ENCODE results near the gene TNFRSF18.

TNFRSF18 gene

DNA sequence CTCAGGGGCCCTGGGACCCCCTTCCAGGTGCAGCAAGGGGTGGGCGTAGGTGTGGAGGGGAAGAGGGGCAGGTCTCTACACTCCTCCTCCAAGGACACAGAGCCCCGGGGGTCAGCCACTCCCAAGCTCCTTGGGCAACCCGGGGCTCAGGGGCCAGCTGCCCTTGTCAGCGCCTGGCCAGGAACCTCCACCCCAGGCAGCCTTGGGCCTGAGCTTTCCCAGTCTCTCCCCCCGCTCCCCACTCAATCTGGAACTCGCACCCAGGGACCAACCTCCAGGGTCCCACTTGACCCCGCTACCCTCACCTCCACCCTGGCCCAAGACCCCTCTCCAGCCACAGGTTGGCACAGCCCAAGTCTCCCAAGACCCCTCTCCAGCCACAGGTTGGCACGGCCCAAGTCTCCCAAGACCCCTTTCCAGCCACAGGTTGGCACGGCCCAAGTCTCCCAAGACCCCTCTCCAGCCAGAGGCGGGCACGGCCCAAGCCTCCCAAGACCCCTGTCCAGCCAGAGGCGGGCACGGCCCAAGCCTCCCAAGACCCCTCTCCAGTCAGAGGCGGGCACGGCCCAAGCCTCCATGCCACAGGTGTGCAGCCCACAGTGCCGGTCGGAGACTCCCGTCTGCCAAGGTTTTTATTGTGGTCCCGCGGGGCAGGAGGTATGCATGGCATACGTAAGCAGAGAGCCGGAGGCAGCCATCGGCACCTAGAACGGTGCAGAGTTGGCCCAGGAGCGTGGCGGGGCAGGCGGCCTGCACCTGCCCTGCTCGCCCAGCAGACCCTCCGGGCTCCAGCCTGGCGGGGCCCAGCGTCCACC lies 4.5 kb upstream of the TNFRSF18 start:
- DNase-seq, result peak; percentile 24

DNA sequence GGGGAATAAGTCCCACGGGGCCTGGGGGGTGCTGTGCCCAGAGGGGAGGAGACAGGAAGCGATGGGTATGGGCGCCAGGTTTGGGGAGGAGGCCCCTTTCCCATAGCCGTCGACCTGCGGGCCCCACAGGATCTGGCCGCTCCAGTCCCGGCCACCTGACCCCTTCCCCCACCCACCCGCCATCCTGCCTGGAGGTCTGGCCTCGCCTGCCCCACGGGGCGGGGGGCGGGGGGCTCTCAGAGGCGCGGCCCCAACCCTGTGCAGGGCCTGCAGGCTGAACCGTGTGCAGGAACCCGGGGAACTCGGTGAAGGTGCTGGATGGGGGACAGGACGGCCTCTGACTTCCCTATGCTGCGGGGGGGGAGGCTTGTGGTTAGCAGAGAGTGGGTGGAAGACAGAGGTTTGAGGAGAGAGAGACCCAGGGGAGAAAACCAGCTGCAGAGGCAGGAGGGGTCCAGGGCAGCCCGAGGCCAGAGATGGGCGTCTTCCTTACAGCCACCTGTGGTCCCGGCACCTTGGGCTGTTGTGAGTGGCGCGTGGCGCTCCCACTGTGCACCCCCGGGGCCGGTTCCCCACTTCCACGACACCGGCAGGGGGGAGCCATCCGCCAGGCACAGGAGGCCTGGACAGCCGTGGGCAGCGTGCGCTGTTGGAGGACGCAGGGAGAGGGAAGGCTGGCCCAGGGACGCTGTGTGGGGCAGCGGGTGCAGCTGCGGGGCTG lies 2.5 kb upstream of the TNFRSF18 start:
- peak; percentile 49 for DNase-seq

DNA sequence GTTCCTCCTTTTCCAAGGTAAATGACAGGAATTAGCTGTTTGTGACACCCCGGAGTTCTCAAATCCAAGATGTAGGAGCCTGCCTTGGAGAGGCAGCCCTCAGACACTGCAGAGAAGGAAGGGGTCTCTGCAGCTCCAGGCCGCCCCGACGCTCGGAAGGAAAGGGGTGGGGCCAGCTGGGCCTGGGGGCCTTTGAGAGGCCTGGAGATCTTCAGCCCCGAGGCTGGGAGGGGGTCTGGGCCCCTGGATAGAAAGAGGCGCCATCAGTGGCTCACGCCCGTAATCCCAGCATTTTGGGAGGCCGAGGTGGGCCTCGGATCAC lies 1.1 kb upstream of the TNFRSF18 start:
- peak; percentile 26 for DNase-seq

DNA sequence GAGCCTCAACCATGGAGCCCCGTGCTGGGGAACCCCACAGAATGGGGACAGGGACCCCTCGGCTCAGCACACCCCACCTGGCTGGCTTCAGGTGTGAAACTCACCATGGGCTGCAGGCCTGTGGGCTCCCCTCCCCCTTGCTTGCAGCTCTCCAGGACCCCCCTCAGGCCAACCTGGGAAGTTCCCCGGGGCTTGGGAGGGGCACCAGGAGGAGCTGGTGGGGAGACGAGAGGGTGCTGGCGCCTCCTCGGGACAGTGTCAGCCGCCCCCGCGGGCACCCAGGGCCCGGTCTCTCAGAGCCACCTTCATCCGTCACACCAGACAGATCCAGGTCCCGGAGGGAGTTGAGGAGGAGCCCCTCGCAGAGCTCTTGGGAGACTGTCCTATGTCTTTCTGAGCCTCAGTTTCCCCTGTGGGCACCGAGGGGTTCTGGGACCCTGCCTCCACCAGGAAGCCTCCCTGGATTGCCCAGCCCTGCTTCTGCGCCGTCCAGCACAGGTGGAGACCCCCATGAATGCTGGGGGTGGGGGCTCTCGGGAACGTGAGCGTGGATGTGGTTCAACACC lies 657 bp upstream of the TNFRSF18 start:
- DNase-seq, result peak; percentile 23

DNA sequence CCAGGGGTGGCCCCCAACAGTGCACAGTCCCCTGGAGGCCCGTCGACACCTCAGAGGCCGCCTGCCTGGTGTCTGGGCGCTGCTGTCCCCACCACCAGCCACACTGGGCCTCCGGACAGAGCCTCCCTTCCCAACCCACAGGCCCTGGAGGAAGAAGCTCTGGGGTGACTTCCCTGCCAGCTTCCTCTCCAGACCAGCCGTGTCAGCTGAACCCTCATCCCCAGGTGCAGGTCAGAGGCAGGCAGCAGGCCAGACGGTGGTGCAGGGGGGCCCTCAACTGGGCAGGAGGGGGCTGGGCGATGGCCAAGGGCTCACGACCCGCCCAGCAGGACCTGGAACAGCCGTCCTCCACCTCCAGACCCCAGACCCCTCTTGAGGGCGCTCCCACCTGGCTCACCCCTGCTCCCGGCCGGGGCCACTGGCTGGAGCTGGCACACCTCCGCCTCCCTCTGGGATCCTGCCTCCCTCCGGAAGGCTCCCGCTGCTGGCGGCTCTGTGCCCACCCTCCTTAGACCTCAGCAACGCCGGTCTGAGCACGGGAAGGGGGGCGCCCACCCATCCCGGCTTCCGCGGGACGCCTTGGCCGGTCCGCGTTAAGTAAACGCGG lies 520 bp downstream of the TNFRSF18 start:
- peak; percentile 35 for DNase-seq

DNA sequence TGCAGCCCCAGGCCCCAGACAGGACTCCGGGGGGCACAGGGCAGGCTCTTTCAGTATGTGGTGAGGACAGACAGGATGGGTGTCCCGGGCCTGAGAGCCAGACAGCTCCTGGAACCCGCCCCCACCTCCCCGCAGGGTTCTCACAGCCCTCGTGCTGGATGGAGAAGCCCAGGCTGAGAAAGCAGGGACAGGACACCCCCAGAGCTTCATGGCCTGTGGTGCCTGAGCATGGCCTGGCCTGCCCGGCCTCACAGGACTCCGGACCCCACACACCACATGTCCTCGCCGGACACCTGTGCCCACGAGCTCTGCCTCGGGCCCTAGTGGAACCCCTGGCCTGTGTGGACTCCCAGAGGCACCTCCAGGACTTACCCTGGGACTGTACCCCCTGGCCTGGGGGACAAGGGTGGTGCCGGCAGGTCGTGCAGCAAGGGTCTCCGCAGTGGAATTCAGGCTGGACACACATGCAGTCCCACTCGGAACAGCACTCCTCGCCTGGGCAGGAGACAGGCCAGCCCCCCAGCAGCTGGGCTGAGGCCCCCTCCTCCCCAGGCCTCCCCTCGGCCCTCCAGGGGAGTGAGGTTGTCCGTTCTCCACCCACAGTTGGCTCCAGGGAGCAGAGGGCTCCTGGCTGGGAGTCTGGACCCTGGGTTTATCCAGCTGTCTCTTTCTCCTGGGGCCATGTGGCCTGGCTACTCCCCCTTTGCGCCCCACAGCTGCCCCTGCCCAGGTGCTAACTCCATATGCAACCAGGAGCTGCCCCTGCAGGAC lies 1.2 kb downstream of the TNFRSF18 start:
- DNase-seq, result peak; percentile 26

DNA sequence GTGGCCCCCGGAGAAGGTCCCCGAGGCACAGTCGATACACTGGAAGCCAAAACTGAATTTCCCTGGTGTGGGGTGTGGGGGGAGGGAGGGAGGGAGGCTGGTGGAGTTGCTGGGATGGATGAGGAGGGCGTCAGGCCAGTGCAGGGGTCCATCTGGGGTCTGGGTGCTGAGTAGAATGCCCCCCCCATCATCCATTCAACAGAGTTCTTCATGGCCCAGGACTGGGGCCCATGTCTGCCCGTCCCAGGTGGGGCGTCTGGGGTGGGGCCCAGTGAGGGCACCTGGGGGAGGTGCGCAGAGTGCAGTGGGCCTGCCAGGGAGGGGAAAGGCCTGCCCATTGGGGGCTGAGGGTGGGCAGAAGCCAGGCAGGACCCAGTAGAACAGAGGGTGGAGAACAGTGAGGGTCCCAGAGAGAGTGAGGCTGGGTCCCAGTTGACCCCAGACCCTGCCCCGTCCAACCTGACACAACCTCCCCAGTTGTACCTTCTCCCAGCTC lies 1.9 kb downstream of the TNFRSF18 start:
- DNase-seq, result peak; percentile 25

DNA sequence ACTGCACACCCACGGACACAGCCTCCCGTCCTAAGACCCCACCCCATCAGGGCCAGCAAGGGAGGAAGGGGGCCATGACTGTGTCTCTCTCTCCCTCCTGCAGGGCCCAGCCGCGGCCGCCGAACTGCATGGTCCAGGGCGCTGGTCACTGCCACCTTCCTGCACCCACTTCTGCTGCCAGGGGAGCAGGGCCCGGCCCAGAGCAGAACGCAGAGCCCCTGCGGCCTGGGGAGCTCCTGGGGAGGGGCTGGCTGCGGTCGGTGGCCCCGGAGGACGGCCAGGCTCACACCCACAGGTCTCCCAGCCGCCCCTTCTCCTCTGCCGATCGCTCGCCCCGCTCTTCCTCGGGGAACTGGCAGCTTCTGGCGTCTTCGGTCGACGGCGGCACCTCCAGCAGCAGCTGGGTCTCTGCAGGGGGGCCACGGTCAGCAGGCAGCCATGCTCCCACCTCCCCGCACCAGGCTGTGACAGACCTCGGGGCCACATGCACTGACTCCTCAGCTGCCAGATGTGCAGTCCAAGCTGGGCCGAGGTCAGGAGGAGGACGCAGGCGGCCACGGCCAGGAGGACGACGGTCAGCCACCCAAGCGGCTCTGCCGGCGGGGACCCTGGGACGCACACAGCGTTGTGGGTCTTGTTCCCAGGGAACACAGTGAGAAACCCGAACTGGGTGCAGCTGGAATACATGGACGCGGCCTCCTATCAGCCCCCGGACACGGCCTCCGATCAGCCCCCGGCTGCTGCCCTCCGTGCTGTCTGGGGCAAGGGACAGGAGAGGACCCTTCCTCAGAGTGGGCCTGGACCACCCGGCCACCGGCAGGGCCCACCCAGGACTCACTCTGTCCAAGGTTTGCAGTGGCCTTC lies 2.6 kb downstream of the TNFRSF18 start:
- peak; percentile 33 for DNase-seq

DNA sequence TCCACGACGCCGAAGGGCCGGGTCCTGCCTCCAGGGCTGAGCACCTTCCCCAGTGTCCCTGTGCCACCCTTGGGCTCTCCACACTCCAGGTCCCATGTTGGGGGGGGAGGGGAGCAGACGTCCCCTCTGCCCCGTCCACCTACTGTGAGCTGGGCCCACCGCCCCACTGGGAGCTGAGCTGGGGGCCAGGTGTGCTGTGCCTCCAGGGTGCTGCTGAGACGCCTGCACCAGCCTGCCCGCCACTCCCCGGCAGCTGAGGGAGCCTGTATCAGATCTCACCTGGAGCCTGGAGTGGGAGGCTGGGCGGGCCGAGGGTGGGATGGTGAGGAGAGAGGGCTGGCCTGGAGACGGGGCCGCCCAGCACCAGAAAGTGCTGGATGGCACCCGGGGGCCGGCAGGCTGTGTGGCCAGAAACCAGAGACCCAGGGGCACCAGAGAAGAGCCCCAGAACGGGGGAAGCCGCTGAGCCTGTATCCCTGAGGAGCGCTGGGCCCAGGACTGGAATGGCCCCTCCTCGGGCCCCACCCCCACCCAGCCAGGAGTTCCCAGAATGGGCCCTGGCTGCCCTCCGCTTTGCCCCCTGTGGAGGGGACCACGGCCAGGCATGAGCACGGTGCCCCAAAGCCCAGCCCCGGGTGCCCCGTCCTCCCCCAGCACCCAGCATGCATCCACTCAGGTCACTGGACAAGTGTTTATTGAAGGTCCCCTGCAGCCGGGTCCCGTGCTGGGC lies 3.4 kb downstream of the TNFRSF18 start:
- no peak for DNase-seq

DNA sequence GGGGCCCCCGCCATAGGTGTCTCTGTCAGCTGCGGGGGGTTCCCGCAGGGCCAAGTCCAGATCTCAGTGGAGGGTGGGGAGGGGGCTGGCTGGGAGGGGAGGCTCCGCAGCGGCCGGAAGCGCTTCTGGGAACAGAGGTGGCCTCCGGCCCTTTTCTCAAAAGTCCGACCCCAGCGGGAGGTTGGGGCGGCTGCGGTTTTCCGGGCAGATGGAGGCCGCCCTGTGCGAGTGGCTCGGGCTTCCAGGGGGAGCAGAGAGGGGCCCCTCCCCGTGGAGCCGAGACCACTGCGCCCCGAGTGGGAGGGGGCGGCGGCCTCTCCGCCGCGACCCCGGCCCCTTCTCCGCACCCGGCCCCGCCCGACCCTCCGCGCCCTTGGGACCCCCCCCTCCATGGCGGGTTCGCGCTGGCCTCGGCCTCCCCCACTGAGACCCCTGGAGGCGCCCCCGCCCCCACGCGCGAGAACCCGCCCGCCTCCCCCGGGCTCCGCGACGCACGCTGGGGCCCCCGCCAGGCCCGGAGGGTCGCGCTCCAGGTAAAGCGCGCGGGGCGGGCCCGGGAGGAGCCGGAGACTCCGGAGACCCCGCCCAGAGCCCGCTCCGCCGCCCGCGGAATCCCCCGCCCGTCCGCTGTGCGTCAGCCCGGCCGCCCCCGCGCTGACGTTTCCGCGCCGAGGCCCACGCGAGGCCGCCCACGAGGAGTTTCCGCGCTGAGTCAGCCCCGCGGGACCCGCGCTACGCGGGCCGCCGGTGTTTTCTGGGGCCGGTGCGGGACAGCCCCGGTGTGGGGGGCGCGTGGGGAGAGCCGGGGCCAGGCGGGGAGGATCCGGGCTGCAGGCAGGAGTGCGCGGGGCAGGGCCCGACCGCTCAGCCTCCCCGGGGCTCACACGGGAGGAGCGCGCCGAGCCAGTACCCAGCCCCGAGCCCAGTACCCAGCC lies 5.2 kb downstream of the TNFRSF18 start:
- peak; percentile 71 for DNase-seq

DNA sequence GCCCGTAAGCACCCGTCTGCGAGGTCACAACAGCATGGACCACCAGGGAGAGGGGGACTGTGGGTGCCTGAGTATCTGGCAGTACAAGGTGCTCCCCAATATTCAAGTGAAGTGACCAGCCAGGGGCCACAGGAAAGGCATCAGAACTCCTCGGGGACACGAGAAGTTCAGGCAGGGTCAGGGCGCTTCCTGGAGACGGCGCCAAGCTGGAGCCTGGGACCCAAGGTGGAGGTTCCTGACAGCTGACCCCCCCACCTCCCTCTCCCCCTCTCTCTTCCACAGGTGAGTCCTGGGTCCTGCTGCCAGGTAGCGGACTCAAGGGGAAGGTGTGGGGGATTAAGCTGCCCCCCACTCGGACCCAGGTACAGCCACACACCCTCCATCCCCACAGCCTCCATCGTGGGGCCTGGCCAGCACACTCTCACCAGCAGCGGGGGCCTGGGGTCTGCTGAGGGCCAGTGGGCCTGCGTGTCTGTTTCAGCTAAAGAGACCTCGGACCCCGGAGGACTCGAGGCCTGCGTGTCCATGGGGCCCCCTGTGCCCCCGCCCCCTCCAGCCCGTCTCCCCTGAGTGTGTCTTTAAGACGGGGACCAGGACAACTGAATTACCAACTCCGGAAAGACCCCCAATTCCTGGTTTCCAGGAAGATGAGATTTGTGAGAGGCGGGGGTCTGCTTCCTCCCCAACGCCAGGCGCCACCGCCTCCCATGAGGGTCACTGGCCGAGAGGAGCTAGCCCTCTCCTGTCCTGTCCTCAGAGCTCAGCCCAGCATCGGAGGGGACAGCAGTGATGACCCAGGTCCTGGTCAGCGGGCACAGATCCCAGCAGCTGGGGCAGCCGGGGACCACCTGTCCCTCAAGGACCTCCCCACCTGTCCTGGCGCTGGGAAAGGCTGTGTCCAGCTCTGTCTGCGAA lies 6.2 kb downstream of the TNFRSF18 start:
- DNase-seq, result peak; percentile 27

DNA sequence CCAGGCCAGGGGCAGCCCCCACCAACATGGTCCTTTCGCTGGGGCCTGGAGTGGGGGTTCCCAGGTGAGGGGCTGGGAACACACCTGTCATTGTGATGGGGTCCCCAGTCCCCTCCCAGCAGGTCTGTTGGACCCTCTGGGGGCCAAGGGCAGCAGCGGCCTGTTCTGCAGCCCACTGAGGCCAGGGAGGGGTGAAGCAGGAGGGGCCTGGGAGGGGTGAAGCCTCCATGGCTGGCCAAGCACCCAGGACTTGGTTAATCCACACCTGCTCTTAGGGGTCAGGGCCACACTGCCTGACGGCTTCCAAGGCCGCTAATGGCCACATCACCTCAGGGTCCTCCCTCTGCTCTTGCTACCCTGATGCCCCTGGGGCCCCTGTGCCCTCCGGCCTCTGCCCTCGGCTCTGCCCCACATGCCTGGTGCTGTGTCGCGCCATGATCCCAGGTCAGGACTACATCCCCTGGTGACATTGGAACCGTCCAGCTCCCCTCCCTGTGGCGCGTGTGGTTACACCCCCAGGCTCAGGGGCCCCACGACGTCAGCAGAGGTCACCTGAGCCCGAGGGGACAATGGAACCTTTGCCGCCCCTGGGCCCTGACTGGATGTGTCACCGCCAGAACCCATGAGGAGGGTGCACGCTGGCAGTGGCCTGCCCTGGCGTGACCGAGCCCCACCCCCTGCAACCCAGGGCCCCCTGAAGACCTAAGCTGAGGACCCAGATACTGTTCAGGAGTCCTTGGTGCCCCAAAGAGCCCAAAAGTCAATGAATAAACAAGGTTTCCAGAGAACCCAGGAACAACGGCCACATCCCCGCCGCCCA lies 7.0 kb downstream of the TNFRSF18 start:
- DNase-seq, result peak; percentile 31

DNA sequence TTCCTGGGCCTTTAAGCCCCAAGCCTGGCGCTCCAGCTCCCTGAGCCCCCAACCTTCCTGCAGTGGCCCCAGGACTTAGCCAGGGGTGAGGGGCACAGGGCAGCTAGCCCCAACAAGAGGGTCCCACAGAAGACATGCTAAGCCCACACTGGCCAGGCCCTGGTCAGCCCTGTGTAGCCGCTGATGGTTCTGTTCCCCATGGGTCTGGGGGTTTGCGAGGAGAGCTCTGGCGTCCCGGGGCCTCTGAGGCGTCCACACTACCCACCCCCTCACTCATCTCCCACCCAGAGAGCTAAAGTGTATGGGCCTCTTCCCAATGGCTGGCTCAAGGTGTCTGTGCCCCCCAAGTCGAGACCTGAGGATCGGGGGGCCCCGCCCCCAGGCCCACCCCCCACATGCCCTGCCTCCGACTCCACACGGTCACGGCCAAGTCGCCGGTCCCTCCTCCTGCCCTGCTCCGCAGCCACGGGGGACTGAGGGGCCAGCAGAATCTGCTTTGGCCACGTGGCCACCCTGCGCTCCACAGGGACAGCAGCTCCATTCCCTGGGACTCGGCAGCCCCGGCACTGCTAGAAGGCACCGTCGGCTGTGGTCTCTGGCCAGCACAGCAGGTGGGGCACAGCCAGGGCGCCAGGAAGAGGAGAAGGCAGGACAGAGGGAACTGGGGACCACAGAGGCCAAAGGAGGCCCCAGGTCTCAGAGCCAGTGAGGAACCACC lies 7.8 kb downstream of the TNFRSF18 start:
- DNase-seq, result peak; percentile 20

DNA sequence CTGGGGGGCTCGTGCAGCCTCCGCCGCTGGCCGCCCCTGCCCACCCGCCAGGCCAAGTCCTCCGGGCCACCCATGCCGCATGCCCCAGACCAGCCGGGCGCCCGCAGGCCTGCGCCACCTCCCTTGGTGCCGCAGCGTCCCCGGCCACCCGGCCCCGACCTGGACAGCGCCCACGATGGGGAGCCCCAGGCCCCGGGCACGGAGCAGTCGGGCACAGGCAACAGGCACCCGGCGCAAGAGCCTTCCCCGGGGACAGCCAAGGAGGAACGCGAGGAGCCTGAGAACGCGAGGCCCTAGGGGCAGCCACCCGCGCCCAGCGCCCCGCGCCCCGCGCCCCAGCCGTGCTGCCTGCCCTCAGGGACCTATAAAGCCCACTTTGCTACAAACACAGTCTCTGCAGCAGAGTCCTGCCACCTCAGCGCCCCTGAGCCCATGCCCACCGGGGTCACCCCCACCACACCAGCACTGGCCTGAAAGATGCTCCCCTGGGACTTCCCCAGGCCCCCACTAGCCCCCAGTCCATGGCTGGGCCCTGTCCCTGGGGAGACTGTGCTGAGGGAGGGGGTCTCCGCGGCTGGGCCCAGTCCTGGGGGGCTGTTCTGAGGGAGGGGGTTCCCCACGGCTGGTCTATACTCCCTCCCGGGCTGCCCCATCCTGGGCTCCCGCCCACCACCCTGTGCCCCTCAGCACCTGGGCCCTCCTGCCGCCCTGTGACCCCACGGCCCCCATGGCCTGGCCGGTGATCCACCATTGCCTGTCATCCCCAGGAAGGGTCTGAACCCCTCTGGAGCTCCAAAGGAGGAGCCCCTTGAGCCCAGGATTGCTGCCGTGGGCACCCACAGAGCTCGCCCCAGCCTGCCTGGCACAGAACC lies 8.6 kb downstream of the TNFRSF18 start:
- peak; percentile 30 for DNase-seq

DNA sequence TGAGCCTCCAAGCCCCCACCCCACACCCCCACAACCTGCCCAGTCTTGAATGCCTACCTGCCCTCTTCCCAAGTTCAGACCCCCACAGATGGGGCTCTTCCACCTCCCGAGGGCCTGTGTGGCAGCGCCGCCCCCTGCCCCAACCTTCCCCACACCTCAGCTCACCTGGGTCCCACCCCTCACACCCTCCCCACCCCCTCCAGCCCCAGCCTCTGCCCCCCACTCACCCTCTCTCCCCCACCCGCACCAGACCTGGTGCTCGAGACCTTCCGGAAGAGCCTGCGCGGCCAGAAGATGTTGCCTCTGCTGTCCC lies 9.2 kb downstream of the TNFRSF18 start:
- DNase-seq, result peak; percentile 27
